Endothelial cell (in vitro differentiated cells): ENCODE data around the gene EPHA8. TPM values are rescaled to one million over a fixed set of nuclear protein-coding genes. Genes with fewer than 3 reads are reported as not detected.

Experiments
- DNase-seq: peaks from one replicate; pipeline ENCODE4 v3.0.0; 2021; ENCODE audit warnings: low spot score
- H3K27ac Mint-ChIP-seq: one replicate; pipeline ENCODE4 v1.8.0; 2021; ENCODE audit warnings: mixed read lengths, inconsistent platforms; ENCODE audit not compliant: unreplicated experiment
- H3K27me3 Mint-ChIP-seq: one replicate; pipeline ENCODE4 v1.8.0; 2021; ENCODE audit warnings: mild to moderate bottlenecking, moderate library complexity, mixed read lengths, inconsistent platforms; ENCODE audit not compliant: unreplicated experiment
- H3K36me3 Mint-ChIP-seq: one replicate; pipeline ENCODE4 v1.8.0; 2021; ENCODE audit warnings: mild to moderate bottlenecking, low read depth, mixed read lengths, inconsistent platforms; ENCODE audit not compliant: unreplicated experiment
- H3K4me1 Mint-ChIP-seq: one replicate; pipeline ENCODE4 v1.8.0; 2021; ENCODE audit warnings: mild to moderate bottlenecking, mixed read lengths, inconsistent platforms; ENCODE audit not compliant: unreplicated experiment
- H3K4me3 Mint-ChIP-seq: one replicate; pipeline ENCODE4 v1.8.0; 2021; ENCODE audit warnings: mild to moderate bottlenecking, mixed read lengths, inconsistent platforms; ENCODE audit not compliant: unreplicated experiment
- H3K9me3 Mint-ChIP-seq: one replicate; pipeline ENCODE4 v1.8.0; 2021; ENCODE audit warnings: mixed read lengths, inconsistent platforms; ENCODE audit not compliant: unreplicated experiment
- CTCF ChIP-seq: fragments of 200-600 bp; sonication (generic); IDR thresholded peaks from one replicate; pipeline ENCODE4 v1.5.0; 2021; ENCODE audit warnings: antibody characterized with exemption; ENCODE audit not compliant: unreplicated experiment
- total RNA-seq: library from RNA; stranded (reverse); fragmentation: NEBNext Ultra II Directional; extraction: Animal tissue kit (Norgen Biotek cat#: 25700); gene quantifications from one replicate; pipeline ENCODE4 v1.2.1, GENCODE V29; 2021; ENCODE audit not compliant: unreplicated experiment

EPHA8 gene
- total RNA-seq, 1 donor from 2014 or later, result not detected

- Mint-ChIP-seq H3K4me3 (no peak overlapping the region), H3K36me3 (peaks cover 52% of the 10 kb centered on the region), H3K27me3 (peaks cover 2% of the 10 kb centered on the region), H3K4me1 (peaks cover 2% of the 10 kb centered on the region), H3K27ac (no peak overlapping the region), H3K9me3 (no peaks in the 10 kb centered on the region)
- TF ChIP-seq CTCF, result no peak
- DNase-seq, result no peak
Observed at GRCh38 chr1:22520871-22521270, 42.4 kb upstream of the EPHA8 start.

- peaks cover 2% of the 10 kb centered on the region for H3K27me3 Mint-ChIP-seq
- no peak for TF ChIP-seq CTCF
- H3K27ac Mint-ChIP-seq, result no peak overlapping the region
- peaks cover 2% of the 10 kb centered on the region for H3K4me1 Mint-ChIP-seq
- H3K36me3 Mint-ChIP-seq, result peaks cover 55% of the 10 kb centered on the region
- H3K9me3 Mint-ChIP-seq, result no peaks in the 10 kb centered on the region
- no peak overlapping the region for H3K4me3 Mint-ChIP-seq
- DNase-seq, result no peak
Observed at GRCh38 chr1:22521692-22522091, 41.6 kb upstream of the EPHA8 start.

GRCh38 chr1:22522221-22522743, 41.0 kb upstream of the EPHA8 start:
- Mint-ChIP-seq H3K36me3 (peaks cover 53% of the 10 kb centered on the region), H3K4me1 (peaks cover 2% of the 10 kb centered on the region)

GRCh38 chr1:22524481-22524880, 38.8 kb upstream of the EPHA8 start:
- Mint-ChIP-seq H3K27me3 (peaks cover 2% of the 10 kb centered on the region), H3K9me3 (no peaks in the 10 kb centered on the region), H3K4me1 (peaks cover 2% of the 10 kb centered on the region), H3K36me3 (peaks cover 38% of the 10 kb centered on the region), H3K4me3 (no peak overlapping the region), H3K27ac (no peak overlapping the region)
- no peak for TF ChIP-seq CTCF
- DNase-seq, result no peak

More at GRCh38 chr1:22522221-22522743, 41.0 kb upstream of the EPHA8 start:
- no peak for DNase-seq
- TF ChIP-seq CTCF, result no peak
- no peak overlapping the region for H3K4me3 Mint-ChIP-seq
- no peak overlapping the region for H3K27ac Mint-ChIP-seq
- H3K9me3 Mint-ChIP-seq, result no peaks in the 10 kb centered on the region
- peaks cover 2% of the 10 kb centered on the region for H3K27me3 Mint-ChIP-seq

- Mint-ChIP-seq H3K4me3 (no peak overlapping the region), H3K27me3 (peaks cover 2% of the 10 kb centered on the region), H3K36me3 (peaks cover 40% of the 10 kb centered on the region), H3K9me3 (no peaks in the 10 kb centered on the region), H3K27ac (no peak overlapping the region), H3K4me1 (peaks cover 2% of the 10 kb centered on the region)
- TF ChIP-seq CTCF, result no peak
- no peak for DNase-seq
Observed at GRCh38 chr1:22525211-22525610, 38.1 kb upstream of the EPHA8 start.
